ACC112 (cell line): ENCODE measurements around the gene PRICKLE4.

ENCODE experiments used
- H2AFZ ChIP-seq: fragments of 200-600 bp; sonication (generic); one replicate; pipeline ENCODE4 v1.6.0; 2017; ENCODE audit warnings: antibody characterized with exemption, low read length; ENCODE audit not compliant: unreplicated experiment
- H3K27ac ChIP-seq: fragments of 200-600 bp; sonication (generic); 2 replicates; pipeline ENCODE4 v1.5.1; 2014; ENCODE audit warnings: low read depth, mild to moderate bottlenecking, antibody characterized with exemption, low read length, moderate library complexity
- H3K27me3 ChIP-seq: fragments of 200-600 bp; sonication (generic); 2 replicates; pipeline ENCODE4 v1.6.1; 2014; ENCODE audit warnings: mild to moderate bottlenecking, antibody characterized with exemption, low read length, moderate library complexity, mixed read lengths; ENCODE audit not compliant: insufficient read depth
- H3K36me3 ChIP-seq: fragments of 200-600 bp; sonication (generic); 2 replicates; pipeline ENCODE4 v1.6.1; 2016; ENCODE audit warnings: mild to moderate bottlenecking, antibody characterized with exemption, low read length, moderate library complexity, mixed read lengths; ENCODE audit not compliant: insufficient read depth
- H3K4me1 ChIP-seq: fragments of 200-600 bp; sonication (generic); one replicate; pipeline ENCODE4 v1.6.1; 2016; ENCODE audit warnings: low read length, mixed read lengths; ENCODE audit not compliant: insufficient read depth, unreplicated experiment, control insufficient read depth
- H3K4me3 ChIP-seq: fragments of 200-600 bp; sonication (generic); 2 replicates; pipeline ENCODE4 v1.5.1; 2014; ENCODE audit warnings: mild to moderate bottlenecking, low read depth, low read length
- H3K79me2 ChIP-seq: fragments of 200-600 bp; sonication (generic); one replicate; pipeline ENCODE4 v1.6.0; 2016; ENCODE audit warnings: low read length; ENCODE audit not compliant: control insufficient read depth, unreplicated experiment, insufficient read depth

PRICKLE4 gene

DNA sequence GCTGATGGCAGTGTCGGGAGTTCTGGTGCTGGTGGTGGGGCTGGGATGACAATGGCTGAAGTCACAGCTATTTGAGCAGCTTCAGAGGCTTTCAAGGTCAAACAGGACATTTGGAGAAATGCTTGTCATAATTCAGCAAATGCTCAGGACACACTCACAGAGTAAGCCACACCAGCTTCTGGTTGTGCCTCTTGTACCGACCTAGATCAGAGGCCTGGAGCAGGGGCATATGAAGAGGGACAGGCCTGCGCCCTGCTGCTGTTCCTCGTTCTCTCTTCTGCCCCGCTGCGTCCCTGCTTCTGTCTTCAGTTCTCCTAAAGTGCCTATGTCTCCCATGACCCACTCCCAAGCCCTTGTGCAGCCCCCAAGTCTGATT is 32.5 kb upstream of the PRICKLE4 start:
- Histone ChIP-seq H3K27ac (no peak overlapping the region), H3K36me3 (no peaks in the 10 kb centered on the region), H3K27me3 (no peaks in the 10 kb centered on the region), H2AFZ (no peak overlapping the region), H3K4me3 (no peak overlapping the region), H3K4me1 (peaks cover 4% of the 10 kb centered on the region), H3K79me2 (no peaks in the 10 kb centered on the region)

GRCh38 chr6:41748542-41748941 is 32.0 kb upstream of the PRICKLE4 start:
- no peak overlapping the region for H3K4me3 ChIP-seq
- H3K36me3 ChIP-seq, result no peaks in the 10 kb centered on the region
- no peak overlapping the region for H3K27ac ChIP-seq
- H2AFZ ChIP-seq, result no peak overlapping the region
- H3K27me3 ChIP-seq, result peaks cover 3% of the 10 kb centered on the region; the same call in 1 of the 2 replicates
- no peaks in the 10 kb centered on the region for H3K79me2 ChIP-seq
- peaks cover 4% of the 10 kb centered on the region for H3K4me1 ChIP-seq

DNA sequence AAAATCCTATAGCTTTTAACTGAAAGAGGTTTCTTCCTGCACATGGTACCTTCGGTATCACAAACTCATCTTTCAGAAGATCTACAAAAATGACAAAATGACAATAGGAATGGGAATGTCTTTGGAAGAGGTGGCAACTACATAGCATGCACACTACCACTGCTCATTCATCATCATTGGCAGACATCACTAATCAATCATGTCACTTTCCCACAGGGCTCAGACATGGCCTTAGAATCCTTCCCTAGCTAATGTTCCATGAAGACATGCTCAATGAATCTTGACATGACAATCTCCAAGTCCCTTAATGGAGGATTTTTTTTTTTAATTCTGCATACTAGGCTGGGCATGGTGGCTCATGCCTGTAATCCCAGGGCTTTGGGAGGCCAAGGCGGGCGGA is 30.2 kb upstream of the PRICKLE4 start:
- Histone ChIP-seq H3K27me3 (peaks cover 15% of the 10 kb centered on the region; the same call in 1 of the 2 replicates), H3K27ac (no peak overlapping the region), H3K36me3 (no peaks in the 10 kb centered on the region), H3K79me2 (no peaks in the 10 kb centered on the region), H3K4me1 (peaks cover 4% of the 10 kb centered on the region), H2AFZ (no peak overlapping the region), H3K4me3 (no peak overlapping the region)

DNA sequence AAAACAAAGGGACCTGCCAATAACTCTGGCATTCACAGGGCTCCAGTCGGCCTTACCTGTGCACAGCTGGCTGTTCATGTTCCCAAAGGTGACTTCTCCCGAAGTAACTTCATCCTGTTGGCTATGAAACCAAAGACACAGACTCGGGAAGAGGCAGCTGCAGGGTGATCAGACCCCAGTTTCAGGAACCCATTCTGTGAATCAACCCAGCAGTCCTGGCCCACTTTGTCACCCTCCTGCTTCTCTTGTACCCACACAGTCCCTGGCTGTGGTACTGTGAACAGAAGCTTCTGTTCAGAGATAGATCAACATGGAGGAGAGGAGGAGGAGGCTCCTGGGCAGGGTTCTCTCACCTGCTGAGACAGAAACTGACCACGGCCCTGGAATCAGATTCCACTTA is 24.7 kb upstream of the PRICKLE4 start:
- Histone ChIP-seq H3K4me3 (no peak overlapping the region), H3K27me3 (peaks cover 20% of the 10 kb centered on the region; the same call in 1 of the 2 replicates), H3K79me2 (no peaks in the 10 kb centered on the region), H3K4me1 (no peaks in the 10 kb centered on the region), H3K36me3 (no peaks in the 10 kb centered on the region), H3K27ac (no peak overlapping the region), H2AFZ (no peak overlapping the region)

DNA sequence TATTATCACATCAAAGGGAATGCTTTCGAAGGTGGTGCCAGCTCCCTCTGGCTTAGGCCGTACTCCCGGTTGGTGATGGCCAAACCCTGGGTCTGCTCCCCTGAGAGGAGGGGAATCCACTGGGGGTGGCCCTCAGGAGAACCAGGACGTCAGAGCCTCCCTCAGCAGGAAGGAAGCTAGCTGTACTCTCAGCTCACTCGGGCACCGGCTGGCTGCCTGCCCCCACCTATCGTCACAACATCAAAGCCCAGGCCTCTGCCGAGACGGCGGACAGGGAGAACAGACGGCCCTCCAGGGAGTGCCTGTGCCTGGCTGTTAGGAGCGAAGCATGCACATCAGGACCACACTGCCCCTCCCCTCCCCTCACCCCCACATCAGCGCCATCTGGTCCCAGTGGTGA is 24.2 kb upstream of the PRICKLE4 start:
- H2AFZ ChIP-seq, result no peak overlapping the region

GRCh38 chr6:41757271-41757670 is 23.3 kb upstream of the PRICKLE4 start:
- no peaks in the 10 kb centered on the region for H3K36me3 ChIP-seq
- peaks cover 20% of the 10 kb centered on the region; the same call in 1 of the 2 replicates for H3K27me3 ChIP-seq
- no peak overlapping the region for H3K27ac ChIP-seq
- H3K79me2 ChIP-seq, result no peaks in the 10 kb centered on the region
- no peak overlapping the region for H2AFZ ChIP-seq
- H3K4me1 ChIP-seq, result no peaks in the 10 kb centered on the region
- H3K4me3 ChIP-seq, result no peak overlapping the region

More for the DNA sequence above, 24.2 kb upstream of the PRICKLE4 start:
- H3K36me3 ChIP-seq, result no peaks in the 10 kb centered on the region
- H3K27ac ChIP-seq, result no peak overlapping the region
- no peaks in the 10 kb centered on the region for H3K79me2 ChIP-seq
- no peak overlapping the region for H3K4me3 ChIP-seq
- H3K4me1 ChIP-seq, result no peaks in the 10 kb centered on the region
- peaks cover 20% of the 10 kb centered on the region; the same call in 1 of the 2 replicates for H3K27me3 ChIP-seq

- Histone ChIP-seq H3K27ac (no peak overlapping the region), H3K4me3 (no peak overlapping the region), H3K36me3 (no peaks in the 10 kb centered on the region), H2AFZ (no peak overlapping the region), H3K27me3 (peaks cover 20% of the 10 kb centered on the region; the same call in 1 of the 2 replicates), H3K4me1 (no peaks in the 10 kb centered on the region), H3K79me2 (no peaks in the 10 kb centered on the region)
Measured at GRCh38 chr6:41757931-41758640, 22.5 kb upstream of the PRICKLE4 start.

- no peak overlapping the region for H3K4me3 ChIP-seq
- H3K79me2 ChIP-seq, result no peaks in the 10 kb centered on the region
- no peak overlapping the region for H3K27ac ChIP-seq
- no peaks in the 10 kb centered on the region for H3K36me3 ChIP-seq
- no peak overlapping the region for H2AFZ ChIP-seq
- peaks cover 17% of the 10 kb centered on the region; the same call in 1 of the 2 replicates for H3K27me3 ChIP-seq
- no peaks in the 10 kb centered on the region for H3K4me1 ChIP-seq
Measured at GRCh38 chr6:41758641-41759035, 21.9 kb upstream of the PRICKLE4 start.

- H3K27me3 ChIP-seq, result peaks cover 10% of the 10 kb centered on the region; the same call in 1 of the 2 replicates
- H3K4me1 ChIP-seq, result no peaks in the 10 kb centered on the region
- H3K36me3 ChIP-seq, result no peaks in the 10 kb centered on the region
- H3K79me2 ChIP-seq, result no peaks in the 10 kb centered on the region
- H2AFZ ChIP-seq, result no peak overlapping the region
- H3K27ac ChIP-seq, result no peak overlapping the region
- H3K4me3 ChIP-seq, result no peak overlapping the region
Measured at GRCh38 chr6:41759106-41759904, 21.3 kb upstream of the PRICKLE4 start.

DNA sequence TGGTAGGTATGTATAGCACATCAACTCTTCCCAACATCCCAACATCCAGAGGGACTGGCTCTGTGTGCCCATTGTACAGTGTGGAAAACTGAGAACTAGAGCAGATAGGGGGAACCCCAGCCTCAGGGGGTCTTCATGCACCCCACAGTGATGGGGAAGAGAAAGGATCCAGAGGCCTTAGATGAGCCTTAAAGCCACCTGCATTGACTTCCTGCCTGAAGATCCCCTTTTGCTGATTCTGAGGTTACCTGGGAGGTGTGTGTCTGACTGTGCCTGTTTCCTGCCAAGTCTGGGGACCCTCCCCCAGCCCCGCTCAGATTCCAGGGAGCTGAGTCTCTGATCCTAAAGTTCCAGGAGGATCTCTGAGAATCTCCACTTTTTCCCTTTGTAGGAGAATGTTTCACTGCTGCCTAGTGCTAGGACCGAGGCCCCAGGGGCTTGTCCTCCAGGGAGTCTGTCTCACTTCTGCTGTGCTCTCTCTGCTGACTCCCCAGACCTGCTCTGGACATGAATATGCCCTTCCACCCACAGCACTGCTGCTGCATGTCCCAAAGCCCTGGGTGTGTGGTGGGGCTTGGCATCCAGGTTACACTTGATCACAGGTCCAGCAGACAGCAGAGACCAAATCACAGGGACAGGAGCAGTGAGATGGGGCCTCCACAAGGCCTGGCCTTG is 20.5 kb upstream of the PRICKLE4 start:
- Histone ChIP-seq H3K79me2 (no peaks in the 10 kb centered on the region), H3K27ac (no peak overlapping the region), H3K36me3 (no peaks in the 10 kb centered on the region), H3K27me3 (peaks cover 6% of the 10 kb centered on the region; the same call in 1 of the 2 replicates), H2AFZ (no peak overlapping the region), H3K4me3 (no peak overlapping the region), H3K4me1 (no peaks in the 10 kb centered on the region)
